ENCODE measurements around the gene ESYT3.

The ESYT3 gene

GRCh38 chr3:138443091-138443490 is 8.7 kb downstream of the ESYT3 start:
- Histone ChIP-seq H3K9me2 (ENCODE audit: low read depth, low read length) (no peaks in the 10 kb centered on the region), H3K27me3 (ENCODE audit: insufficient read depth, low read length) (peaks cover 9% of the 10 kb centered on the region; the same call in 1 of the 2 replicates), H3K4me1 (ENCODE audit: insufficient read depth, low read length, severe bottlenecking) (no peaks in the 10 kb centered on the region), H3K9ac (ENCODE audit: low read length) (no peak overlapping the region), H3K9me3 (ENCODE audit: low read length) (no peaks in the 10 kb centered on the region), H3K4me2 (ENCODE audit: low read length) (no peak overlapping the region), H4K20me1 (ENCODE audit: insufficient read depth, low read length) (no peaks in the 10 kb centered on the region), H2AFZ (ENCODE audit: low read length) (no peak overlapping the region), H3K27ac (ENCODE audit: low read depth, low read length, poor library complexity, severe bottlenecking) (no peak overlapping the region), H3K36me3 (ENCODE audit: insufficient read depth, low read length) (no peaks in the 10 kb centered on the region), H3K4me3 (ENCODE audit: low read depth, low read length, poor library complexity, severe bottlenecking) (no peak overlapping the region), H3K79me2 (ENCODE audit: insufficient read depth, low read length) (no peaks in the 10 kb centered on the region), H3F3A (ENCODE audit: insufficient read depth, low read length) (no peaks in the 10 kb centered on the region)
- TF ChIP-seq CTCF (IDR thresholded peaks at IDR 0.05; ENCODE audit: low read length): no peak
- TF ChIP-seq EZH2 (IDR thresholded peaks at IDR 0.05; ENCODE audit: borderline replicate concordance, low read length): no peak

- no peaks in the 10 kb centered on the region for H3K36me3 ChIP-seq (ENCODE audit: insufficient read depth, low read length)
- H3K4me2 ChIP-seq (ENCODE audit: low read length): no peak overlapping the region
- H4K20me1 ChIP-seq (ENCODE audit: insufficient read depth, low read length): no peaks in the 10 kb centered on the region
- TF ChIP-seq EZH2 (IDR thresholded peaks at IDR 0.05; ENCODE audit: borderline replicate concordance, low read length) (no peak), CTCF (IDR thresholded peaks at IDR 0.05; ENCODE audit: low read length) (no peak)
- H3K27ac ChIP-seq (ENCODE audit: low read depth, low read length, poor library complexity, severe bottlenecking): no peak overlapping the region
- no peaks in the 10 kb centered on the region for H3K9me2 ChIP-seq (ENCODE audit: low read depth, low read length)
- H3F3A ChIP-seq (ENCODE audit: insufficient read depth, low read length): no peaks in the 10 kb centered on the region
- no peak overlapping the region for H3K4me3 ChIP-seq (ENCODE audit: low read depth, low read length, poor library complexity, severe bottlenecking)
- no peaks in the 10 kb centered on the region for H3K9me3 ChIP-seq (ENCODE audit: low read length)
- H3K4me1 ChIP-seq (ENCODE audit: insufficient read depth, low read length, severe bottlenecking): no peaks in the 10 kb centered on the region
- H3K79me2 ChIP-seq (ENCODE audit: insufficient read depth, low read length): no peaks in the 10 kb centered on the region
- H2AFZ ChIP-seq (ENCODE audit: low read length): no peak overlapping the region
- H3K27me3 ChIP-seq (ENCODE audit: insufficient read depth, low read length): peaks cover 5% of the 10 kb centered on the region; the same call in 1 of the 2 replicates
- H3K9ac ChIP-seq (ENCODE audit: low read length): no peak overlapping the region
These were observed 9.4 kb downstream of the ESYT3 start for GRCh38 chr3:138443521-138444503.

- no peak overlapping the region for H3K4me3 ChIP-seq (ENCODE audit: low read depth, low read length, poor library complexity, severe bottlenecking)
- no peaks in the 10 kb centered on the region for H3K79me2 ChIP-seq (ENCODE audit: insufficient read depth, low read length)
- no peak overlapping the region for H3K9ac ChIP-seq (ENCODE audit: low read length)
- no peaks in the 10 kb centered on the region for H3K9me3 ChIP-seq (ENCODE audit: low read length)
- H4K20me1 ChIP-seq (ENCODE audit: insufficient read depth, low read length): no peaks in the 10 kb centered on the region
- no peak overlapping the region for H2AFZ ChIP-seq (ENCODE audit: low read length)
- H3K4me2 ChIP-seq (ENCODE audit: low read length): no peak overlapping the region
- no peaks in the 10 kb centered on the region for H3K9me2 ChIP-seq (ENCODE audit: low read depth, low read length)
- no peaks in the 10 kb centered on the region for H3K36me3 ChIP-seq (ENCODE audit: insufficient read depth, low read length)
- H3F3A ChIP-seq (ENCODE audit: insufficient read depth, low read length): no peaks in the 10 kb centered on the region
- H3K4me1 ChIP-seq (ENCODE audit: insufficient read depth, low read length, severe bottlenecking): no peaks in the 10 kb centered on the region
- H3K27ac ChIP-seq (ENCODE audit: low read depth, low read length, poor library complexity, severe bottlenecking): no peak overlapping the region
- 0 out of 2 replicates have a peak, but pooled peaks cover 4% of the 10 kb centered on the region for H3K27me3 ChIP-seq (ENCODE audit: insufficient read depth, low read length)
- TF ChIP-seq CTCF (IDR thresholded peaks at IDR 0.05; ENCODE audit: low read length): no peak
- TF ChIP-seq EZH2 (IDR thresholded peaks at IDR 0.05; ENCODE audit: borderline replicate concordance, low read length): no peak
These were observed 10.8 kb downstream of the ESYT3 start for GRCh38 chr3:138445236-138445635.

All from OCI-LY1 (cell line).